GM12878 (cell line): ENCODE data around the gene SLC15A4. TPM values are rescaled to one million over a fixed set of nuclear protein-coding genes. Genes with fewer than 3 reads are reported as not detected.

Source experiments
- ATF7 ChIP-seq: fragments of 450-650 bp; IDR thresholded peaks from 2 replicates; pipeline ENCODE4 v1.6.1; 2016; ENCODE audit warnings: low read depth, mild to moderate bottlenecking
- BHLHE40 ChIP-seq, 2 experiments: fragments of 450-650 bp in 1 of 2; IDR thresholded peaks; 2 replicates each; pipeline ENCODE4 v1.6.1; 2011 to 2017; ENCODE audit warnings: low read depth in 2 of 2, borderline replicate concordance in 1 of 2, improper control_type of control experiment in 1 of 2, low read length in 1 of 2, mild to moderate bottlenecking in 1 of 2
- CBX5 ChIP-seq: sonication (generic); IDR thresholded peaks from 2 replicates; pipeline ENCODE4 v1.6.1; 2016; ENCODE audit warnings: low read depth, moderate library complexity, mild to moderate bottlenecking, inconsistent platforms
- CEBPB ChIP-seq, 2 experiments: fragments of 150-350 bp in 1 of 2; IDR thresholded peaks; 2 replicates each; pipeline ENCODE4 v1.6.1; 2012 to 2014; ENCODE audit warnings: low read depth in 2 of 2, low read length in 2 of 2, borderline replicate concordance in 1 of 2, inconsistent platforms in 1 of 2
- DPF2 ChIP-seq: fragments of 450-650 bp; IDR thresholded peaks from 2 replicates; pipeline ENCODE4 v1.6.1; 2017; ENCODE audit warnings: mild to moderate bottlenecking
- EGR1 ChIP-seq, 2 experiments: IDR thresholded peaks; 1 replicate in 1 of 2; 2 replicates in 1 of 2; pipeline ENCODE4 v1.6.1; 2011 to 2012; ENCODE audit warnings: low read depth in 2 of 2, low read length in 2 of 2, borderline replicate concordance in 1 of 2, mild to moderate bottlenecking in 1 of 2, moderate library complexity in 1 of 2
- ETV6 ChIP-seq, 2 experiments: fragments of 450-650 bp in 1 of 2; IDR thresholded peaks in 1 of 2; conservative IDR thresholded peaks in 1 of 2; 2 replicates each; pipeline ENCODE4 v1.6.1; 2014; ENCODE audit warnings: antibody characterized with exemption in 1 of 2, borderline replicate concordance in 1 of 2, low read depth in 1 of 2, mild to moderate bottlenecking in 1 of 2, moderate library complexity in 1 of 2
- GATAD2B ChIP-seq: fragments of 450-650 bp; conservative IDR thresholded peaks from 2 replicates; pipeline ENCODE4 v1.6.1; 2017; ENCODE audit warnings: low read depth, mild to moderate bottlenecking, moderate library complexity
- IKZF1 ChIP-seq: fragments of 450-650 bp; conservative IDR thresholded peaks from 2 replicates; pipeline ENCODE4 v1.6.1; 2017; ENCODE audit warnings: antibody characterized with exemption, mild to moderate bottlenecking
- IKZF2 ChIP-seq, 2 experiments: fragments of 450-650 bp; IDR thresholded peaks; 2 replicates each; pipeline ENCODE4 v1.6.1; 2017; ENCODE audit warnings: mild to moderate bottlenecking in 2 of 2, moderate library complexity in 2 of 2
- KAT2A ChIP-seq: conservative IDR thresholded peaks from 2 replicates; pipeline ENCODE4 v1.6.1; 2011; ENCODE audit warnings: low read depth, low read length; ENCODE audit not compliant: control insufficient read depth
- MYB ChIP-seq: fragments of 150-350 bp; IDR thresholded peaks from 2 replicates; pipeline ENCODE4 v1.6.1; 2014; ENCODE audit warnings: mild to moderate bottlenecking, low read depth, low read length, borderline replicate concordance
- NBN ChIP-seq: fragments of 450-650 bp; IDR thresholded peaks from 2 replicates; pipeline ENCODE4 v1.6.1; 2016
- NFYA ChIP-seq: IDR thresholded peaks from 2 replicates; pipeline ENCODE4 v1.6.1; 2011; ENCODE audit warnings: low read depth, mild to moderate bottlenecking, low read length, improper control_type of control experiment, borderline replicate concordance
- PKNOX1 ChIP-seq: fragments of 450-650 bp; IDR thresholded peaks from 2 replicates; pipeline ENCODE4 v1.6.1; 2016; ENCODE audit warnings: mild to moderate bottlenecking
- POLR2A ChIP-seq: IDR thresholded peaks from 2 replicates; pipeline ENCODE4 v1.6.1; 2011; ENCODE audit warnings: low read depth, mild to moderate bottlenecking, low read length
- RELA ChIP-seq: fragments of 450-650 bp; IDR thresholded peaks from 2 replicates; pipeline ENCODE4 v1.8.0; 2014; ENCODE audit warnings: borderline replicate concordance; ENCODE audit not compliant: partially characterized antibody
- SIX5 ChIP-seq: IDR thresholded peaks from 2 replicates; pipeline ENCODE4 v1.6.1; 2011; ENCODE audit warnings: mild to moderate bottlenecking, low read depth, low read length, moderate library complexity; ENCODE audit not compliant: severe bottlenecking
- SMC3 ChIP-seq: IDR thresholded peaks from 2 replicates; pipeline ENCODE4 v1.6.1; 2011; ENCODE audit warnings: low read length, improper control_type of control experiment, borderline replicate concordance
- TAF1 ChIP-seq: IDR thresholded peaks from 2 replicates; pipeline ENCODE4 v1.6.1; 2011; ENCODE audit warnings: mild to moderate bottlenecking, low read depth, low read length, borderline replicate concordance
- USF2 ChIP-seq: IDR thresholded peaks from 2 replicates; pipeline ENCODE4 v1.6.1; 2011; ENCODE audit warnings: low read depth, low read length, improper control_type of control experiment, borderline replicate concordance
- YBX1 ChIP-seq: fragments of 450-650 bp; IDR thresholded peaks from 2 replicates; pipeline ENCODE4 v1.6.1; 2016; ENCODE audit warnings: antibody characterized with exemption
- ZNF24 ChIP-seq: fragments of 450-650 bp; IDR thresholded peaks from 2 replicates; pipeline ENCODE4 v1.6.1; 2017; ENCODE audit warnings: antibody characterized with exemption, mild to moderate bottlenecking
- ZNF592 ChIP-seq: fragments of 450-650 bp; IDR thresholded peaks from 2 replicates; pipeline ENCODE4 v1.6.1; 2017; ENCODE audit warnings: mild to moderate bottlenecking, moderate library complexity
- ZSCAN29 ChIP-seq: fragments of 450-650 bp; IDR thresholded peaks from 2 replicates; pipeline ENCODE4 v1.6.1; 2017; ENCODE audit warnings: mild to moderate bottlenecking, moderate library complexity
- polyA plus RNA-seq, 11 experiments: library from polyadenylated mRNA; depleted of rRNA in 4 of 11; unstranded in 6 of 11; stranded (reverse) in 5 of 11; fragments of >200 nt; fragmentation: Nextera tagmentation in 4 of 11; fragmentation: Illumina TruSeq in 1 of 11; extraction: Ambion mirVana in 4 of 11; extraction: Trizol in 1 of 11; gene quantifications; 1 replicate in 1 of 11; 2 replicates in 10 of 11; pipeline versions ENCODE4 v1.2.1 to v1.2.3, GENCODE V29; 2011 to 2016; ENCODE audit warnings: inconsistent platforms in 2 of 11, missing spikeins in 2 of 11, low read depth in 1 of 11
- total RNA-seq, 4 experiments: library from RNA; depleted of rRNA in 3 of 4; stranded (reverse); fragments of >200 nt in 3 of 4; fragmentation: Illumina TruSeq in 1 of 4; extraction: Trizol in 1 of 4; gene quantifications; 2 replicates each; pipeline versions ENCODE4 v1.2.1 to v1.2.3, GENCODE V29; 2013 to 2021
- TF ChIP-seq, protein P1 (sequence below): IDR thresholded peaks from 2 replicates; pipeline ENCODE4 v1.6.1; 2012; ENCODE audit warnings: low read depth, low read length, improper control_type of control experiment

The SLC15A4 gene
- total and polyA plus RNA-seq, 10 of the 15 experiments (the other 5 are each of a cell fraction or from before 2014, with no cell fraction given): 12.7 to 257 (median 36.6) TPM

GRCh38 chr12:128796439-128797118, 27.2 kb downstream of the SLC15A4 start (continued):
- TF ChIP-seq BHLHE40 (IDR thresholded peaks at IDR 0.05; ENCODE audit: borderline replicate concordance in 1 of 2, low read depth in 2 of 2, low read length in 1 of 2) (no peak), CEBPB (IDR thresholded peaks at IDR 0.05; ENCODE audit: borderline replicate concordance in 1 of 2, low read depth in 2 of 2, low read length in 2 of 2) (no peak), KAT2A (no peak), SIX5 (no peak), ZNF592 (peak; percentile 35; the same call in 1 of the 2 replicates), CBX5 (no peak), NBN (peak; percentile 29; the same call in 1 of the 2 replicates), SMC3 (no peak), MYB (no peak), USF2 (no peak), POLR2A (peak; percentile 40), DPF2 (no peak; the same call in 1 of the 2 replicates), RELA (no peak), ATF7 (peak; percentile 44; the same call in 1 of the 2 replicates), ZNF24 (no peak), YBX1 (no peak), PKNOX1 (peak; percentile 55; the same call in 1 of the 2 replicates), IKZF1 (no peak), GATAD2B (no peak), ZSCAN29 (no peak), IKZF2 (IDR thresholded peaks at IDR 0.05) (no peak; a peak in 1 of 4 replicates), TAF1 (no peak), EGR1 (IDR thresholded peaks at IDR 0.05; ENCODE audit: borderline replicate concordance in 1 of 2, low read depth in 2 of 2, low read length in 2 of 2) (no peak), NFYA (no peak), ETV6 (conservative IDR thresholded peaks at IDR 0.05 in 1 of 2, IDR thresholded peaks at IDR 0.05 in 1 of 2; ENCODE audit: borderline replicate concordance in 1 of 2, low read depth in 1 of 2) (no peak)
- TF ChIP-seq, protein P1, sequence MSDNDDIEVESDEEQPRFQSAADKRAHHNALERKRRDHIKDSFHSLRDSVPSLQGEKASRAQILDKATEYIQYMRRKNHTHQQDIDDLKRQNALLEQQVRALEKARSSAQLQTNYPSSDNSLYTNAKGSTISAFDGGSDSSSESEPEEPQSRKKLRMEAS: no peak
